AG09309 (cell line): Measurements from ENCODE around the gene C5orf24.
"Not testable (repeated sequence)": the region's sequence is repeated elsewhere in the genome, so short reads cannot be mapped to it uniquely, and the experiment has no call there.

Experiments used
- DNase-seq: peaks from one replicate; pipeline ENCODE4 v3.0.0-alpha.2; 2010; ENCODE audit warnings: low read depth
- H3K4me3 ChIP-seq: 2 replicates; pipeline ENCODE4 v1.5.1; 2011; ENCODE audit warnings: mild to moderate bottlenecking, low read depth, low read length, moderate library complexity; ENCODE audit not compliant: control insufficient read depth
- TF ChIP-seq, protein P1 (sequence below): IDR thresholded peaks from 2 replicates; pipeline ENCODE4 v1.5.1; 2011; ENCODE audit warnings: mild to moderate bottlenecking, low read depth, low read length, inconsistent platforms; ENCODE audit not compliant: insufficient read depth, control insufficient read depth; ENCODE audit errors: missing control alignments

The C5orf24 gene

DNA sequence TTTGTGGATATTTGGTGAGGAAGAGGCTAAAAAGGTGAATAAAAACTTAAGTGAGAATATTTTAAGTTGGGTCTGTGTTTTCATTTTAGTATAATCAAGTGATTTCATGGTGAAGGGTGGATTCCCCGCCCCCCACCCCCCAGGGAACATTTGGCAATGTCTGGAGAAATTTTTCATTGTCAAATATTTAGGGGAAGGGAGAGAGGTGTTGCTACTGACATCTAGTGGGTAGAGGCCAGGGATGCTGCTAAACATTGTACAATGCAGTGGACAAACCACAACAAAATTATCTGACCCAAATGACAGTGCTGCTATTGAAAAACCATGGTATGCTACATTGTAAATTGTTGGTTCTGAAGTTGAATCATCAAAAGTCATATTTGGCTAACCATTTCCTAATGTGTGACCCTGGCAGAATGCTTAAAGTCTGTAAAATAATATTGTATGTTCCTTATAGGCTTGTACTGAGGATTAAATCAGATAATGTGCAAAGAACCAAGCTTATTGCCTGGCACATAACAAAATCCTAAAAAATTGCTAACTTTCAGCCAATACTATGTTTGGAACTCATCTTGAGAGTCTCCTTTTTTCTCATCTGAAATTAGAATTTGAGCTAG lies 5.6 kb downstream of the C5orf24 start:
- no peak for DNase-seq
- no peak overlapping the region for H3K4me3 ChIP-seq
- TF ChIP-seq, protein P1, sequence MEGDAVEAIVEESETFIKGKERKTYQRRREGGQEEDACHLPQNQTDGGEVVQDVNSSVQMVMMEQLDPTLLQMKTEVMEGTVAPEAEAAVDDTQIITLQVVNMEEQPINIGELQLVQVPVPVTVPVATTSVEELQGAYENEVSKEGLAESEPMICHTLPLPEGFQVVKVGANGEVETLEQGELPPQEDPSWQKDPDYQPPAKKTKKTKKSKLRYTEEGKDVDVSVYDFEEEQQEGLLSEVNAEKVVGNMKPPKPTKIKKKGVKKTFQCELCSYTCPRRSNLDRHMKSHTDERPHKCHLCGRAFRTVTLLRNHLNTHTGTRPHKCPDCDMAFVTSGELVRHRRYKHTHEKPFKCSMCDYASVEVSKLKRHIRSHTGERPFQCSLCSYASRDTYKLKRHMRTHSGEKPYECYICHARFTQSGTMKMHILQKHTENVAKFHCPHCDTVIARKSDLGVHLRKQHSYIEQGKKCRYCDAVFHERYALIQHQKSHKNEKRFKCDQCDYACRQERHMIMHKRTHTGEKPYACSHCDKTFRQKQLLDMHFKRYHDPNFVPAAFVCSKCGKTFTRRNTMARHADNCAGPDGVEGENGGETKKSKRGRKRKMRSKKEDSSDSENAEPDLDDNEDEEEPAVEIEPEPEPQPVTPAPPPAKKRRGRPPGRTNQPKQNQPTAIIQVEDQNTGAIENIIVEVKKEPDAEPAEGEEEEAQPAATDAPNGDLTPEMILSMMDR = peak; percentile 72

DNA sequence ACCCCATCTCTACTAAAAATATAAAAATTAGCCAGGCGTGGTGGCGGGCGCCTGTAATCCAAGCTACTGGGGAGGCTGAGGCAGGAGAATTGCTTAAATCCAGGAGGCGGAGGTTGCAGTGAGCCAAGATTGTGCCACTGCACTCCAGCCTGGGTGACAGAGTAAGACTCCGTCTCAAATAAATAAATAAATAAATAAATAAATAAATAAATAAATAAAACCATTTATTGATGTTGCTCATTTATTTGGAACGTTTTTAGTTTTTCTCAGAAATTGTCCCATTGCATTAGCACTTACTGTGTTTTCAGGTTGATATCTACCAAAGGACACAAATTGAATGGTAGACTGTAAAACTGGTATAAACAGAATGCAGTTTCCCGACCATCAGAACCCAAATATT lies 10.7 kb downstream of the C5orf24 start:
- not testable (repeated sequence) for H3K4me3 ChIP-seq, DNase-seq

DNA sequence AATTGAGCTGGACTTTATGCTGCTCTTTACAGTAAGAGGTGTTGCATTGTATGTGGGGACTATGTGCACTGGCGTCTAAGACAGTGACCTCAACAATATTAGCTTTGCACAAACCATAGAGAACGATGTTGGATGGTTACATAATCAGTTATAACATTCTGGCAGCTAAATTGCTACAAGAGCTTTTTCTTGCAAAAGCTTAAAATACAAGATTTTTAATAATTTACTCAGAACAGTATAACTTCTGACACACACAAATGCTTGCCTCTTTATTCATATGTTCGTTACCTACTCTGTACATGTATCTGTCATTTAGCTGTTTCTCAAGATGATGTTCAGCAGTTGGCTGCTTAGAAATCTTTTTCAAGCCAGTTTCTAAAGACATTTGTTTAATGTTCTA lies 11.6 kb downstream of the C5orf24 start:
- H3K4me3 ChIP-seq = no peak overlapping the region
- no peak for DNase-seq
- TF ChIP-seq, protein P1 = no peak

DNA sequence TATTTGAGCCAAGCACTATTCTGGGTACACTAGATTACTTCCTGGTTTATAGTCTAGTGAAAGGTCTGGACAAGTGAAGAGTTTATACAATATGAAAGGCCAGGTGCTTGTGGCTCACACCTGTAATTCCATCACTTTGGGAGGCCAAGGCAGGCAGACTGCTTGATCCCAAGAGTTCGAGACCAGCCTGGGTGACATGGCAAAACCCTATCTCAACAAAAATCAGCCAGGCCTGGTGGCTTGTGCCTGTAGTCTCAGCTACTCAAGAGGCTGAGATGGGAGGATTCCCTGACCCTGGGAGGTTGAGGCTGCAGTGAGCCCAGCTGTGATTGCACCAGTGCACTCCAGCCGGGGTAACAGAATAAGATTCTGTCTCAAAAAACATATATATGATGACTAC lies 18.9 kb downstream of the C5orf24 start:
- TF ChIP-seq, protein P1 = no peak
- no peak for DNase-seq
- no peak overlapping the region for H3K4me3 ChIP-seq

DNA sequence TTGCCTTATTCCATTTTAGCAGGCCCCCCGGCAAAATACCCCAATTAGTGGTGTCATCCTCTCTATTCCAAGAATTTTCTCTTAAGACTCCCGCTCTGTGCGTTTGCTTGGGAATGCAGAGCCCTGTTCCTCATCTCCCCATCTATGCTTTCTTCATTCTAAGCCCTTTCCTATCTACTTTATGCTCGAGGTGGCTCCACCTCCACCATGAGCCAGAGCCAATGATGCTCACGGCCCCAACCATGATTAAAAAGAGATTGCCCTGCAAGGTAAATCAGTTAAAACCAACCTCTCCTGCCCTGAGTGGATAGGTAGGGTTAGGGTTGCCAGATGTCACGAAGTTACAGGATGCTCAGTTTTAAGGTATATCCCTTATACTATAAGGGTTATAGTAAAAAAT lies 27.7 kb downstream of the C5orf24 start:
- H3K4me3 ChIP-seq = no peak overlapping the region

DNA sequence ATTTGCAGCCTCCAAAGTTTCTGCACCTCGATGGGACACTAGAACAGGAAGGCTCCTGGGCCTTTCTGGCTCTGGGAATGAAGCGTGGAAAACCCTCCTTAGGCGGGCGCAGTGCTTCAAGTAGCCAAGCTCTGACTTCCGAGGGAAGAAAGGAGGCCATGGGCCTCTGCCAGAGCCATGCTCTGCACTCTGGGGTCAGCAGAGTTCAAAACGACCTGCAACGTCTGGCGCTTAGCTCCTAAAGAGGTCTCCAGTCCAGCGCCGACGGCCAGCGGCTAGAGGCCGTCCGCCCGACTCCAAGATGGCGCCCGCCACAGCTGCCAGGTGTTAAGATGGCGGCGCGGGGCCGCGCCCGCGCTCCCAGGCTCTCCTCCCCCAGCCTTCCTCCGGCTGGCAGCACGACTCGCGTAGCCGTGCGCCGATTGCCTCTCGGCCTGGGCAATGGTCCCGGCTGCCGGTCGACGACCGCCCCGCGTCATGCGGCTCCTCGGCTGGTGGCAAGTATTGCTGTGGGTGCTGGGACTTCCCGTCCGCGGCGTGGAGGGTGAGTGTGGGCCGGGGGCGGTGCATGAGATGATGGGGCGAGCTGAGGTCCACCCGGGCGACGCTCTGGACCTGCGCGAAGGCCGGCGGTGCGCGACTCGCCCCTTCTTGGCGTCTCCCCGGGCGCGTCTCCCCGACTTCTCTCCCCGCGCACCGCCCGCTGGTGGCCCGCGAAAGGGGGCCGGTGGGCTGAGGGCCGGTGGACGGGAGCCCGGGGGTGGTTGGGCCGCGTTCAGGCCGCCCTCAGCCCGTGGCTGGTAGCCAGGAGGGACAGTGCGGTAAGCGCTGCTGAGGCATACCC lies 28.4 kb downstream of the C5orf24 start, which contains the start of gene TXNDC15:
TSS of gene TXNDC15 (plus strand) at position 385 of the 844 bp plus-strand sequence. CDS start at position 442, 57 bp downstream.
- peak; percentile 51 for DNase-seq
- TF ChIP-seq, protein P1 = no peak
- H3K4me3 ChIP-seq = peak within 1 kb of the TSS; percentile 83

More for the DNA sequence above, 27.7 kb downstream of the C5orf24 start:
- no peak for DNase-seq
- TF ChIP-seq, protein P1 = no peak
